HEK293 (cell line): ENCODE results near the gene CSNK1E.

ENCODE experiments used
- HOXD13 ChIP-seq: sonication (generic); formaldehyde crosslinking; IDR thresholded peaks from 2 replicates; pipeline ENCODE4 v1.8.0; 2022; ENCODE audit warnings: missing genetic modification reagents, borderline replicate concordance
- MYNN ChIP-seq: fragments of 450-650 bp; formaldehyde crosslinking; IDR thresholded peaks from 2 replicates; pipeline ENCODE4 v1.5.1; 2016; ENCODE audit warnings: missing biosample characterization, missing genetic modification characterization, borderline replicate concordance
- SCRT1 ChIP-seq: fragments of 450-650 bp; formaldehyde crosslinking; IDR thresholded peaks from 2 replicates; pipeline ENCODE4 v1.5.1; 2016; ENCODE audit warnings: missing biosample characterization, missing genetic modification characterization, borderline replicate concordance
- ZNF10 ChIP-seq: fragments of 450-650 bp; formaldehyde crosslinking; IDR thresholded peaks from 2 replicates; pipeline ENCODE4 v1.5.1; 2017; ENCODE audit warnings: missing biosample characterization, missing genetic modification characterization
- ZNF18 ChIP-seq: fragments of 450-650 bp; formaldehyde crosslinking; IDR thresholded peaks from 2 replicates; pipeline ENCODE4 v1.5.1; 2016; ENCODE audit warnings: missing biosample characterization, missing genetic modification characterization
- ZNF223 ChIP-seq: fragments of 450-650 bp; formaldehyde crosslinking; IDR thresholded peaks from 2 replicates; pipeline ENCODE4 v1.5.1; 2016; ENCODE audit warnings: missing biosample characterization, missing genetic modification characterization
- ZNF239 ChIP-seq: fragments of 450-650 bp; formaldehyde crosslinking; IDR thresholded peaks from 2 replicates; pipeline ENCODE4 v1.5.1; 2016; ENCODE audit warnings: missing biosample characterization, missing genetic modification characterization
- ZNF324 ChIP-seq: fragments of 450-650 bp; formaldehyde crosslinking; IDR thresholded peaks from 2 replicates; pipeline ENCODE4 v1.5.1; 2016; ENCODE audit warnings: missing biosample characterization, missing genetic modification characterization
- ZNF521 ChIP-seq: fragments of 450-650 bp; formaldehyde crosslinking; IDR thresholded peaks from 2 replicates; pipeline ENCODE4 v1.5.1; 2017; ENCODE audit warnings: missing biosample characterization, mild to moderate bottlenecking, missing genetic modification characterization
- ZNF549 ChIP-seq: fragments of 450-650 bp; IDR thresholded peaks from 2 replicates; pipeline ENCODE4 v1.5.1; 2018; ENCODE audit warnings: missing biosample characterization, missing genetic modification characterization, mild to moderate bottlenecking, inconsistent platforms, moderate library complexity
- ZNF626 ChIP-seq: fragments of 450-650 bp; sonication (Bioruptor Pico); formaldehyde crosslinking; IDR thresholded peaks from 2 replicates; pipeline ENCODE4 v1.5.1; 2018; ENCODE audit warnings: missing biosample characterization, missing genetic modification characterization, inconsistent platforms
- TF ChIP-seq, protein P1 (sequence below): fragments of 450-650 bp; formaldehyde crosslinking; IDR thresholded peaks from 2 replicates; pipeline ENCODE4 v1.5.1; 2016; ENCODE audit warnings: missing biosample characterization, missing genetic modification characterization
- TF ChIP-seq, protein P2 (sequence below): fragments of 450-650 bp; formaldehyde crosslinking; IDR thresholded peaks from 2 replicates; pipeline ENCODE4 v1.5.1; 2016; ENCODE audit warnings: missing biosample characterization, missing genetic modification characterization
- TF ChIP-seq, protein P3 (sequence below): fragments of 450-650 bp; formaldehyde crosslinking; IDR thresholded peaks from 2 replicates; pipeline ENCODE4 v1.5.1; 2016; ENCODE audit warnings: missing biosample characterization, missing genetic modification characterization

GRCh38 chr22:38273135-38273826 lies 44.0 kb downstream of the CSNK1E start:
- TF ChIP-seq ZNF18 (no peak), ZNF549 (no peak), ZNF324 (tag by site-specific recombination) (no peak), ZNF10 (tag by site-specific recombination) (no peak), ZNF626 (tag by site-specific recombination) (no peak), HOXD13 (no peak), MYNN (no peak), ZNF239 (tag by site-specific recombination) (no peak), ZNF223 (tag by site-specific recombination) (no peak), ZNF521 (tag by site-specific recombination) (no peak), SCRT1 (no peak)
- TF ChIP-seq, protein P1, sequence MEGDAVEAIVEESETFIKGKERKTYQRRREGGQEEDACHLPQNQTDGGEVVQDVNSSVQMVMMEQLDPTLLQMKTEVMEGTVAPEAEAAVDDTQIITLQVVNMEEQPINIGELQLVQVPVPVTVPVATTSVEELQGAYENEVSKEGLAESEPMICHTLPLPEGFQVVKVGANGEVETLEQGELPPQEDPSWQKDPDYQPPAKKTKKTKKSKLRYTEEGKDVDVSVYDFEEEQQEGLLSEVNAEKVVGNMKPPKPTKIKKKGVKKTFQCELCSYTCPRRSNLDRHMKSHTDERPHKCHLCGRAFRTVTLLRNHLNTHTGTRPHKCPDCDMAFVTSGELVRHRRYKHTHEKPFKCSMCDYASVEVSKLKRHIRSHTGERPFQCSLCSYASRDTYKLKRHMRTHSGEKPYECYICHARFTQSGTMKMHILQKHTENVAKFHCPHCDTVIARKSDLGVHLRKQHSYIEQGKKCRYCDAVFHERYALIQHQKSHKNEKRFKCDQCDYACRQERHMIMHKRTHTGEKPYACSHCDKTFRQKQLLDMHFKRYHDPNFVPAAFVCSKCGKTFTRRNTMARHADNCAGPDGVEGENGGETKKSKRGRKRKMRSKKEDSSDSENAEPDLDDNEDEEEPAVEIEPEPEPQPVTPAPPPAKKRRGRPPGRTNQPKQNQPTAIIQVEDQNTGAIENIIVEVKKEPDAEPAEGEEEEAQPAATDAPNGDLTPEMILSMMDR: no peak
- TF ChIP-seq, protein P2, sequence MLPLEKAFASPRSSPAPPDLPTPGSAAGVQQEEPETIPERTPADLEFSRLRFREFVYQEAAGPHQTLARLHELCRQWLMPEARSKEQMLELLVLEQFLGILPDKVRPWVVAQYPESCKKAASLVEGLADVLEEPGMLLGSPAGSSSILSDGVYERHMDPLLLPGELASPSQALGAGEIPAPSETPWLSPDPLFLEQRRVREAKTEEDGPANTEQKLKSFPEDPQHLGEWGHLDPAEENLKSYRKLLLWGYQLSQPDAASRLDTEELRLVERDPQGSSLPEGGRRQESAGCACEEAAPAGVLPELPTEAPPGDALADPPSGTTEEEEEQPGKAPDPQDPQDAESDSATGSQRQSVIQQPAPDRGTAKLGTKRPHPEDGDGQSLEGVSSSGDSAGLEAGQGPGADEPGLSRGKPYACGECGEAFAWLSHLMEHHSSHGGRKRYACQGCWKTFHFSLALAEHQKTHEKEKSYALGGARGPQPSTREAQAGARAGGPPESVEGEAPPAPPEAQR (tag by site-specific recombination): no peak
- TF ChIP-seq, protein P3, sequence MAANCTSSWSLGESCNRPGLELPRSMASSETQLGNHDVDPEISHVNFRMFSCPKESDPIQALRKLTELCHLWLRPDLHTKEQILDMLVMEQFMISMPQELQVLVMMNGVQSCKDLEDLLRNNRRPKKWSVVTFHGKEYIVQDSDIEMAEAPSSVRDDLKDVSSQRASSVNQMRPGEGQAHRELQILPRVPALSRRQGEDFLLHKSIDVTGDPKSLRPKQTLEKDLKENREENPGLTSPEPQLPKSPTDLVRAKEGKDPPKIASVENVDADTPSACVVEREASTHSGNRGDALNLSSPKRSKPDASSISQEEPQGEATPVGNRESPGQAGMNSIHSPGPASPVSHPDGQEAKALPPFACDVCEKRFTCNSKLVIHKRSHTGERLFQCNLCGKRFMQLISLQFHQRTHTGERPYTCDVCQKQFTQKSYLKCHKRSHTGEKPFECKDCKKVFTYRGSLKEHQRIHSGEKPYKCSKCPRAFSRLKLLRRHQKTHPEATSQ (tag by site-specific recombination): no peak
